ENCODE data around the gene BANP.

- no peak for TF ChIP-seq CTCF (IDR thresholded peaks at IDR 0.05)
- TF ChIP-seq REST (IDR thresholded peaks at IDR 0.05; ENCODE audit: insufficient read depth in 1 of 2, low read depth in 2 of 2, low read length in 1 of 2): no peak
- no peak for TF ChIP-seq SIN3A (IDR thresholded peaks at IDR 0.05; ENCODE audit: borderline replicate concordance, insufficient read depth, low read depth, low read length)
- TF ChIP-seq POLR2AphosphoS5 (IDR thresholded peaks at IDR 0.05; ENCODE audit: low read depth, low read length): no peak
These were observed 14.2 kb downstream of the BANP start for GRCh38 chr16:87965417-87965816.
